Stimulated activated CD4-positive, alpha-beta T cell treated with anti-CD3 and anti-CD28 coated beads, Interleukin-12 subunit alpha, Interleukin-12 subunit beta, amount 100 ng/mL, for 4 hours (primary cell): Measurements from ENCODE around the gene PLA2G2F.

Experiments used
- DNase-seq: peaks from one replicate; pipeline ENCODE4 v3.0.0-alpha.2; 2020

Gene PLA2G2F

GRCh38 chr1:20143734-20144565 lies 4.8 kb downstream of the PLA2G2F start:
- no peak for DNase-seq

GRCh38 chr1:20147846-20148570 lies 8.9 kb downstream of the PLA2G2F start:
- no peak for DNase-seq

GRCh38 chr1:20148571-20149500 lies 9.7 kb downstream of the PLA2G2F start:
- DNase-seq = no peak

- no peak for DNase-seq
Measured at GRCh38 chr1:20149601-20150325, 10.6 kb downstream of the PLA2G2F start.

- DNase-seq = no peak
Measured at GRCh38 chr1:20150326-20150705, 11.2 kb downstream of the PLA2G2F start.

GRCh38 chr1:20150969-20151368 lies 11.8 kb downstream of the PLA2G2F start:
- no peak for DNase-seq

- peak; percentile 74 for DNase-seq
Measured at GRCh38 chr1:20151906-20152598, 12.9 kb downstream of the PLA2G2F start.

- no peak for DNase-seq
Measured at GRCh38 chr1:20152599-20152930, 13.4 kb downstream of the PLA2G2F start.

GRCh38 chr1:20153000-20153418 lies 13.9 kb downstream of the PLA2G2F start:
- DNase-seq = no peak

- DNase-seq = no peak
Measured at GRCh38 chr1:20154301-20154831, 15.2 kb downstream of the PLA2G2F start.

- no peak for DNase-seq
Measured at GRCh38 chr1:20158358-20159070, 19.4 kb downstream of the PLA2G2F start.

- no peak for DNase-seq
Measured at GRCh38 chr1:20160034-20160433, 20.9 kb downstream of the PLA2G2F start.

- DNase-seq = no peak
Measured at GRCh38 chr1:20164694-20165202, 25.6 kb downstream of the PLA2G2F start.

GRCh38 chr1:20165522-20165951 lies 26.4 kb downstream of the PLA2G2F start:
- no peak for DNase-seq

GRCh38 chr1:20166051-20166450 lies 26.9 kb downstream of the PLA2G2F start:
- no peak for DNase-seq

- DNase-seq = no peak
Measured at GRCh38 chr1:20167126-20167525, 28.0 kb downstream of the PLA2G2F start.

- no peak for DNase-seq
Measured at GRCh38 chr1:20168564-20169491, 29.7 kb downstream of the PLA2G2F start.

- no peak for DNase-seq
Measured at GRCh38 chr1:20169932-20170331, 30.8 kb downstream of the PLA2G2F start.

GRCh38 chr1:20172033-20172590 lies 33.0 kb downstream of the PLA2G2F start:
- no peak for DNase-seq
